Nephron progenitor cell (in vitro differentiated cells): Measurements from ENCODE around the gene TSBP1.

ENCODE experiments used
- DNase-seq: peaks from one replicate; pipeline ENCODE4 v3.0.0; 2021
- H3K27ac Mint-ChIP-seq: 2 replicates; pipeline ENCODE4 v1.8.0; 2021; ENCODE audit warnings: mild to moderate bottlenecking, moderate library complexity, mixed read lengths
- H3K27me3 Mint-ChIP-seq: 2 replicates; pipeline ENCODE4 v1.8.0; 2021; ENCODE audit warnings: mild to moderate bottlenecking, low read depth, mixed read lengths; ENCODE audit not compliant: poor library complexity
- H3K36me3 Mint-ChIP-seq: 2 replicates; pipeline ENCODE4 v1.8.0; 2021; ENCODE audit warnings: low read depth, mixed read lengths
- H3K4me1 Mint-ChIP-seq: 2 replicates; pipeline ENCODE4 v1.8.0; 2021; ENCODE audit warnings: mixed read lengths
- H3K4me3 Mint-ChIP-seq: 2 replicates; pipeline ENCODE4 v1.8.0; 2021; ENCODE audit warnings: mild to moderate bottlenecking, moderate library complexity, mixed read lengths
- H3K9me3 Mint-ChIP-seq: 2 replicates; pipeline ENCODE4 v1.8.0; 2021; ENCODE audit warnings: mild to moderate bottlenecking, moderate library complexity, mixed read lengths
- TF ChIP-seq, protein P1 (sequence below): fragments of 200-600 bp; sonication (generic); IDR thresholded peaks from 2 replicates; pipeline ENCODE4 v1.5.0; 2021; ENCODE audit warnings: antibody characterized with exemption

The TSBP1 gene

DNA sequence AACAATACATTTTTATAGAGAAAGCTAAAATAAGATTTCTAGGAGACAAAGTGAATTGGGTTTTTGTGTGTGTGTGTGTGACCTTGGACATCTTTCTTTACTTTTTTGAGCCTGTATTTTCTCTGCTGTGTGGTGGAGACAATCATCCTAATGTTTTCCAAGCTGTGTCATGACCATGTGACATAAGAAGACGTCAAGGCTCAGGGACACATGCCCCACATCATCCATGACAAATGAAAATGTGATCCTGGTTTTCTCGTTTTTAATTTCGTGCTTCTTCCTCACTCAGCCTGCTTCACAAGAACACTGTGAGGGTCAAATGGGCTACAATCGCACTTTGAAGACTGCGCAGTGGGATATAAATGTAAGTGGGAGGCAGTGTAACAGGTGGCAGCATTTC lies 39.2 kb upstream of the TSBP1 start:
- Mint-ChIP-seq H3K27me3 (peaks cover 36% of the 10 kb centered on the region), H3K36me3 (no peaks in the 10 kb centered on the region), H3K27ac (no peak overlapping the region), H3K9me3 (peaks cover 3% of the 10 kb centered on the region), H3K4me1 (peaks cover 30% of the 10 kb centered on the region), H3K4me3 (no peak overlapping the region)
- DNase-seq, result no peak
- TF ChIP-seq, protein P1, sequence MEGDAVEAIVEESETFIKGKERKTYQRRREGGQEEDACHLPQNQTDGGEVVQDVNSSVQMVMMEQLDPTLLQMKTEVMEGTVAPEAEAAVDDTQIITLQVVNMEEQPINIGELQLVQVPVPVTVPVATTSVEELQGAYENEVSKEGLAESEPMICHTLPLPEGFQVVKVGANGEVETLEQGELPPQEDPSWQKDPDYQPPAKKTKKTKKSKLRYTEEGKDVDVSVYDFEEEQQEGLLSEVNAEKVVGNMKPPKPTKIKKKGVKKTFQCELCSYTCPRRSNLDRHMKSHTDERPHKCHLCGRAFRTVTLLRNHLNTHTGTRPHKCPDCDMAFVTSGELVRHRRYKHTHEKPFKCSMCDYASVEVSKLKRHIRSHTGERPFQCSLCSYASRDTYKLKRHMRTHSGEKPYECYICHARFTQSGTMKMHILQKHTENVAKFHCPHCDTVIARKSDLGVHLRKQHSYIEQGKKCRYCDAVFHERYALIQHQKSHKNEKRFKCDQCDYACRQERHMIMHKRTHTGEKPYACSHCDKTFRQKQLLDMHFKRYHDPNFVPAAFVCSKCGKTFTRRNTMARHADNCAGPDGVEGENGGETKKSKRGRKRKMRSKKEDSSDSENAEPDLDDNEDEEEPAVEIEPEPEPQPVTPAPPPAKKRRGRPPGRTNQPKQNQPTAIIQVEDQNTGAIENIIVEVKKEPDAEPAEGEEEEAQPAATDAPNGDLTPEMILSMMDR, result no peak

GRCh38 chr6:32406857-32407256 lies 35.2 kb upstream of the TSBP1 start, which contains the start of gene BTNL2:
Gene BTNL2, minus strand, starts transcription at chr6:32407181. Its CDS starts 58 bp downstream, at chr6:32407123.
- Mint-ChIP-seq H3K36me3 (no peaks in the 10 kb centered on the region), H3K27ac (no peak within 1 kb of the TSS), H3K4me3 (no peak within 1 kb of the TSS), H3K9me3 (peaks cover 3% of the 10 kb centered on the region), H3K27me3 (peaks cover 19% of the 10 kb centered on the region), H3K4me1 (peaks cover 8% of the 10 kb centered on the region)
- no peak for DNase-seq
- TF ChIP-seq, protein P1, result no peak

- H3K36me3 Mint-ChIP-seq, result no peaks in the 10 kb centered on the region
- H3K27me3 Mint-ChIP-seq, result peaks cover 13% of the 10 kb centered on the region
- peaks cover 6% of the 10 kb centered on the region for H3K9me3 Mint-ChIP-seq
- no peak overlapping the region for H3K27ac Mint-ChIP-seq
- no peak overlapping the region for H3K4me3 Mint-ChIP-seq
- peaks cover 7% of the 10 kb centered on the region for H3K4me1 Mint-ChIP-seq
- TF ChIP-seq, protein P1, result no peak
- no peak for DNase-seq
Measured at GRCh38 chr6:32406197-32406596, 34.5 kb upstream of the TSBP1 start.

DNA sequence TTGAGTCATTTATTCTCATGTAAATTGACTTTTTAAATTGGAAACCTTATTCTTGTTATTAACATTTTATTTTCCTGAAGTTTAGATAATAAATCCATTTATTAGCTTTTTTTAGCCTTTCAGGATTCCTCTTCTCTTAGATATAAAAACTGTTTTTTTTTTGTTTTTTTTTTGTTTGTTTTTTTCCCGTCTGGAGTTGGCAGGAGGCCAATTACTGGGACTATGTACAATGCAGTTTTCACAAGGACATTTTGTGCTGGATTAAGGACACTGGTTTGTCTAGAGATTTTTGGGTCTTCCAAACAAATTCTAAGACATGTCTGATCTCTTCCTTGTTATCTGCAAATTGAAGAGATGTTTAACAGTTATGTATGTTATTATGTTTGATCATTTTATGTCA lies 34.0 kb upstream of the TSBP1 start:
- DNase-seq, result no peak
- no peak overlapping the region for H3K4me3 Mint-ChIP-seq

GRCh38 chr6:32402812-32403211 lies 31.1 kb upstream of the TSBP1 start:
- Mint-ChIP-seq H3K36me3 (no peaks in the 10 kb centered on the region), H3K4me3 (no peak overlapping the region), H3K9me3 (peaks cover 6% of the 10 kb centered on the region), H3K27me3 (peaks cover 11% of the 10 kb centered on the region), H3K27ac (no peak overlapping the region), H3K4me1 (peaks cover 5% of the 10 kb centered on the region)
- TF ChIP-seq, protein P1, result no peak
- DNase-seq, result no peak

More for the DNA sequence above, 34.0 kb upstream of the TSBP1 start:
- H3K4me1 Mint-ChIP-seq, result peaks cover 5% of the 10 kb centered on the region
- no peak overlapping the region for H3K27ac Mint-ChIP-seq
- peaks cover 13% of the 10 kb centered on the region for H3K27me3 Mint-ChIP-seq
- peaks cover 7% of the 10 kb centered on the region for H3K9me3 Mint-ChIP-seq
- H3K36me3 Mint-ChIP-seq, result no peaks in the 10 kb centered on the region
- TF ChIP-seq, protein P1, result no peak

DNA sequence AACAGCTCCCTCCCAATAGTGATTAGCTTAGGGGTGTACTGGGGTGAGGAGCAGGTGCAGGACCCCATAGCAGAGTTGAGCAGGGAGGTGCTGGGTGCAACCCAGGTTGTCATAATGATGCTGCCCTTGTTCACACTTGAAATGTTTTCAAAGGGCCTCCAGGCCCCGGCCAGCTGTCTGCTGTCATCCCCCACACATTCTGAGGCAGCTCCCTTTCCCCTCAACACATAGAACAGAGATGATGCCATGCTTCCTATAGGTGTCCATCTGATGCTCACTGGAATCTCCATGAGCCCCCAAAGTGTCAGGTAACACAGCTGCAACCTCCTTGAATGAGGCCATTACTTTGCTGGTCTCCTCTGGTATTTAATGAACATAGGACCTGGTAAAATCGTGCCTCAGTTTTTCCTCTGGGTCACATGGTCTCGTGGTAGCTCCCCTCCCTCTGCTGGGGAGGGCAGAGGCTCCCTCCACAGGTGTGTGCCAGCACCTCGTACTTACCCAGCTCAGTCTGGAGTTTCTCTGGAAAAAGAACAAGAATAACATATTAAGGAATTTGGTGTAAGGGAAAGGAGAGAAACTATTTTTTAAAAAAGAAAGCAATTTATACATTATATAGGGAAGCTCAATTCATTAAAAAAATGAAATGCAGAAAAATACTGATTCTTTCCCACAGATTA lies 29.7 kb upstream of the TSBP1 start:
- Mint-ChIP-seq H3K27ac (peak overlapping the region; percentile 46), H3K4me3 (no peak overlapping the region), H3K36me3 (no peaks in the 10 kb centered on the region), H3K9me3 (peaks cover 6% of the 10 kb centered on the region), H3K27me3 (peaks cover 14% of the 10 kb centered on the region), H3K4me1 (peaks cover 5% of the 10 kb centered on the region)
- TF ChIP-seq, protein P1, result no peak
- DNase-seq, result no peak
